ENCODE results near the gene AGAP4.
"Not testable (repeated sequence)": the region's sequence is repeated elsewhere in the genome, so short reads cannot be mapped to it uniquely, and the experiment has no call there.

DNA sequence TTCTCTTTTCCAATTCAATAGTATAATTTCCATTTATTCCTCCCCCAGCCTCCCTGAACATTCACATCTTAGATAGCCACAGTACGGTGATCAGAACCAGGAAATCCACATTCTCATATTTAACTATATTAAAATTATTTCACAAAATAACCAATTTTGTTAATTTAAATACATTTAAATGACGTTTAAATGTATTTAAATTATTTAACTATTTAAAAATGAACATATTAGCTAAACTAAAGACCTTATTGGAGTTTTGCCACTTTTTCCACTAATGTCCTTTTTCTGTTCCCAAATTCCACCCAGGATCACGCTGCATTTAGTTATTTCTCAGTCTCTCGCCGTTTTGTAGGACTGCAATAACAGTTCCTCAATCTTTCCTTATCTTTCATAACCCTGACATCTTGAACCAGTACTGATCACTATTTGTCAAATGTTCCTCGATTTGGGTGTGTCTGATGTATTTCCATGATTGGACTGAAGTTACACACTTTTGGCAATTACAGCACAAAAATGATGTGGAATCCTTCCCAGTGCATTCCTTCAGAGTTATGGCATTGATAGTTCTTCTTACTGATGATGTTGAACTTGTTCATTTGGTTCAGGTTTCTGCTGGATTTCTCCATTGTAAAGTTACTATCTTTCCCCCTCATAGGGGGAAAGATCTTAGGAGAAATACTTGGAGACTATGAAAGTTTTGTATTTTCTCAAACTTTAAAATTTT is 27.0 kb downstream of the AGAP4 start:
- TF ChIP-seq CTCF (IDR thresholded peaks at IDR 0.05); POLR2AphosphoS5 (IDR thresholded peaks at IDR 0.05); POLR2A (IDR thresholded peaks at IDR 0.05); EP300 (IDR thresholded peaks at IDR 0.05; ENCODE audit: low read depth): not testable (repeated sequence)

Measured in transverse colon (tissue), 4 donors.